HG03039 (cell line): ENCODE results near the gene ACSS2.

Experiments used
- ATAC-seq: cut with Tn5 transposase; IDR thresholded peaks from one replicate; pipeline ENCODE4 v1.9.1; 2021; ENCODE audit warnings: mild to moderate bottlenecking, moderate library complexity; ENCODE audit not compliant: unreplicated experiment

Gene ACSS2

GRCh38 chr20:34907616-34908469, 31.4 kb downstream of the ACSS2 start:
- no peak for ATAC-seq

DNA sequence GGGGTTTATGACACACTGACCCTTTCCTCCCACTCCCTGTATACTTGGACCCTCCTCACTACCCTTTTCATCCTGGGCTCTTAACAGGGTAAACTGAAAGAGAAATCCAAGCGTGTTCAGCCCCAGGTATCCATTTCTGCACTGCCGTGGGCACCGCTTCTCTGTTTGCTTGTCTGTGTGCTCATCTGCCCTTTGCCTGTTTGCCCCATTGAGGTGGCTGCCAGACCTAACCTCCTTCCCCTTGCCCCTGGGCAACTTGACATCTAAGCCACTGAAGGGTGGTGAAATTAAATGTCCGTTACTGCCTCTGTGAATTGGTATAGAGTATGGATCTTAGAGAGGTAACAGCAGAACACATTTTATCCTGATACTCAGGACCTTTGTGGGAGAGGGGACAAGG, 38.7 kb downstream of the ACSS2 start:
- no peak for ATAC-seq

DNA sequence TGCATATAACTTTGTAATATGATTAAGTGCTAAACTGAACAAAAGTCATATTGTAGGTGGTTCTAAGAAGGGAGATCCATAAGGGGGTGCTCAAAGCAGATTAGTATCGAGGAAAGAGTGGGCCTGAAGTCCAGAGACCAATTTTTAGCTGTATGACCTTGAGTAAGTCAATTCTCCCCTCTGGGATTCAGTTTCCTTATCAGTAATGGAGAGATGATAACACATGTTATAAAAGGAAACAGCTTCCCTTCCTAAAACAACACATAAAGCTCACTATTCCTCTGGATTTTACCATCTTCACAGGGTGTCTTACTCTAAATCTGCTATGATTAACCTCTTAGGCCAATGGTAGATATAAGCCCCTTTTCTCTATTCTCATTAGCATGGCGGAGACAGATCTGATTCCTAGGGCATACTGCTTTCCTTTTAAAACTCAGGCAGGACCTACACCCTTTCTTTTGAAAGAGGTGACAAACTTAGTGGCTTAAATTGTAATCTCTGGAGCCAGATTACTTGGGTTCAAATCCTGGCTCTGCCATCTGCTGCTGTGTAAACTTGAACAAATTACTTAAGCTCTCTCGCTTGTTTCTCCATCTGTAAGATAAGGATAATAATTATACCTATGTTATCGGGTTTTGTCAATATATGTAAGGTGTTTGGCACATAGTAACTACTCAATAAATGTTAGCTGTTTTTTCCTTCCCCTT, 39.5 kb downstream of the ACSS2 start:
- no peak for ATAC-seq

DNA sequence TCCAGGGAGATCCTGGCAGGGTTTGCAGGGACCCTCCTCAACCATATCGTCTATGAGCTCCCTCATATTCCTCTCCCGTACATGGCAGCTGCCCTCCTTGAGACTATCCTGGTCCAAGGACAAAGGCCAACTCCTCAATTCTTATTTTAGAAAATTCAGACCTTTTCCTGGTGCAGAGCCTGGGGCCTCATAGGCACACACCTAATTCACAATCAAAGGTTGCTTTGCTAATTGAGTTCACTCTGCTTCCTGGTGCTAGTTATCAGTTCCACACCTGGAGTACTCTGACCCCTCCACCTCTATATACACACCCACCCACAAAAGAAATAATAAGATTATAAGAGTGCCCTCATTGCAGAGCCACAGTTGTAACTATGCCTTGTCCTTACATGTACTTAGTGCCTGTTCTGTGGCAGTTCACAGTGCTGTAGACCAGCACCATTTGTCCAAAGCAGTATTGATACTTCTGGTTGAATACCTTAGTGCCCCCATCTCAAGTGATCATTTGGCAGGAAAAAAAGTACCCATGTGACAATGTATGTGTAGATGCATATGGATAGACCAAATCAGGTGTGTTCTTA, 40.5 kb downstream of the ACSS2 start:
- no peak for ATAC-seq

DNA sequence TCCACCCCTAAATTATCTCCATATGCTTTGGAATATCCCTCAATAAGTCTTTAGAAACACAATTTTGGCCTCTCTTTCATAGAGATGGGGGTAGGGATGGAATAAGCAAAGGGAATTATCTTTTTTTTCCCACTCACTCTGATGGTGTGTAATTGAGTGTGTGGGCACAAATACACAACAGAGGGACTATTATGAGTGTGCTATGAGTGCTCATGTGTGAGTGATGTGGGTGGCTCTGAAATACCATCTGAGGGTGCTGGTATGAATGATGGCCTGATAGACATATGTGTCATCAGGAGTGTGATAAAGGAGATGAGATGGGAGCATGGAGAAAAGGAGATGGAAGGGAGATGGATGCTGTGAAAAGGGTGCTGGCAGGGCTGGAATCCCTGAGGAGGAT, 43.6 kb downstream of the ACSS2 start:
- no peak for ATAC-seq

DNA sequence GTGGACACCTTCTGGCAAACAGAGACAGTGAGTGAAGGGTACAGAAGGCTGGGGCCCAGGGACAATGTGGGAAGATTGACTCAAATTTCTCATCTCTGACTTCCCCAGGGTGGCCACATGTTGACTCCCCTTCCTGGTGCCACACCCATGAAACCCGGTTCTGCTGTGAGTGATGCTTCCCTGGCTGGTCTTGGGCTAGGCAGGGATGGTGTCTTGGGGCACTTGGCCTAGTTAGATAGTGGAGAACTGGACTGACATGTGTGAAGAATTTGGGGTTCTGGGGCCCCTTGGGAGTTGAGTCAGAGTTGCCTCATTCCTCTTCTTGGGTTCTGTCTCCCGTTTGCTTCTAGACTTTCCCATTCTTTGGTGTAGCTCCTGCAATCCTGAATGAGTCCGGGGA, 45.0 kb downstream of the ACSS2 start:
- no peak for ATAC-seq

- ATAC-seq: no peak
Observed at GRCh38 chr20:34922654-34923381, 46.4 kb downstream of the ACSS2 start.

GRCh38 chr20:34923414-34923813, 47.0 kb downstream of the ACSS2 start:
- ATAC-seq: no peak

- ATAC-seq: no peak
Observed at GRCh38 chr20:34925341-34925740, 48.9 kb downstream of the ACSS2 start.

- no peak for ATAC-seq
Observed at GRCh38 chr20:34925981-34926380, 49.6 kb downstream of the ACSS2 start.

- no peak for ATAC-seq
Observed at GRCh38 chr20:34926581-34926980, 50.2 kb downstream of the ACSS2 start.

DNA sequence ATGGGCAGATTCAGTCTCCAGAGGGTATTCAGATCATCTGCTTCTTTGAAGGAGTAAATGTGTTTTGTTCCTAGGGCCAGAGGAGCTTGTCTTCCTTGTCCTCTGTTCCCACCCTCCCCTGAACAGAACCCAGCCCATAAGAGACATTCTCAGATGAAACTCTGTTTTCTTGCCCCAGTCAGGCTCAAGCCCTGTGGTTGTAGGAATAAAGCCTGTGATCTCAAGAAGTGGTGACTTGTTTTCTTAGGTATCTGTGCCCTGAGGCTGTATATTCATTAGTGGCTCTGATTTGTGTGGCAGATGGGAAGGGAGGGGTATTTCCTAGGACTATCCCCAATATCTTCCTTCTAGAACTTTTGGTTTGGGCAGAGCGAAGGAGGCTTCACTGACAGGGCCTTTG, 51.3 kb downstream of the ACSS2 start:
- ATAC-seq: no peak

GRCh38 chr20:34928411-34928810, 52.0 kb downstream of the ACSS2 start:
- no peak for ATAC-seq

- no peak for ATAC-seq
Observed at GRCh38 chr20:34931771-34932170, 55.4 kb downstream of the ACSS2 start.

DNA sequence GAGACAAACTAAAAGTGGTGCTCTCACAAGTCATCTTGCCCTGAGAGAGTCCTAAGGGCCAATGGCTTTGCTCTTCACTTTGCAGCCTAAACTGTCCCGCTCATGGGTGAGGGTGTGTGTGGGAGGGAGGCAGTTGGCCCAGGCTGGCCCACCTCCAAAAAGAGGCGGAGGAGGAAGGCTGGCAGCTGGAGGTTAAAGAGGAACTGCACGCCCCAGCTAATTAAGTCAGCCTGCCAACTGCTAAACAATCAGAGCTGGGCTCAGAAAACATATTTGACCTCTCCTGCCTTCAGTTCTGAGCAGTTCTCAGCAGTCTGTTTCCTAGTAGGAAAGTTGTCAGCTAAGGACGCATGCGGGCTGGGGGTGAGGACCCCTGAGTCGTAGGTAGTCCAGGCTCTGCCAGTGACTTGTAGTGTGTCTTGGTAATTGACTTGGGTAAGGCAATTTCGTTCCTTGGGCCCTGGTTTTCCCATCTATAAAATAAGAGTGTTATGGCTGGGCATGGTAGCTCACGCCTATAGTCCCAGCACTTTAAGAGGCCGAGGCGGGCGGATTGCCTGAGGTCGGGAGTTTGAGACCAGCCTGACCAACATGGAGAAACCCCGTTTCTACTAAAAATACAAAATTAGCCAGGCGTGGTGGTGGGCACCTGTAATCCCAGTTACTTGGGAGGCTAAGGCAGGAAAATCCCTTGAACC, 62.2 kb downstream of the ACSS2 start:
- ATAC-seq: no peak

DNA sequence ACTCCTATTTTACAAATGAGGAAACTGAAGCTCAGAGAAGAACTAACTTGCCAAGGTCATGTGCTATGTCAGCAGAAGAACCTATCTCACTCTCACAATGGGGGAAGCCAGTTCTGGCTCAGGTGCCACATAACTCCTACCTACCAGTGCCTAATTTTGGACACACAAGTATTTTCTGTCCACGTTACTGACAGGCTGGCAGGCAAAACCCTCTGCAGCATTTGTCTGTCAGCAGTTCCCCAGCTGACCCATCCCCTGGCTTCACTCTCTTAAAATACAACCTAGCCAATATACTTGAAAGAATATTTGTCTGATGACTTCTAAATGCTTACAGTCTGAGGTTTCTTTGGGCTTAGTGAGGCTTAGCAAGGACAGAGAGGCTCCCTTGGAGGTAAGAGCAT, 63.7 kb downstream of the ACSS2 start:
- ATAC-seq: no peak

DNA sequence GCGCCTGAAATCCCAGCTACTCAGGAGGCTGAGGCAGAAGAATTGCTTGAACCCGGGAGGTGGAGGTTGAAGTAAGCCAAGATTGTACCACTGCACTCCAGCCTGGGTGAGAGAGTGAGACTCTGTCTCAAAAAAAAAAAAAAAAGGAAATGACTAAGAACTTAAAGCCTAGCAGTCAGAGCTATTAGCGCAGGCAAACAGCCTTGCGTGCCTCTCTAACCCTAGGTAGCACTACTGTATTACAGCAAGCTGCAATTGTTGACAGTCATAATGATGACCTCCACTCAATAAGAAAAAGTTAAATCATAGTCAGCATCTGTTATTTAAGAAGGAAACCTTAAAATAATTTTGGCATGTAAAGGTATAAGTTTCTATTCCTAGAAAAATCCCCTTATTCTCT, 64.8 kb downstream of the ACSS2 start:
- no peak for ATAC-seq

- no peak for ATAC-seq
Observed at GRCh38 chr20:34942301-34942700, 65.9 kb downstream of the ACSS2 start.

DNA sequence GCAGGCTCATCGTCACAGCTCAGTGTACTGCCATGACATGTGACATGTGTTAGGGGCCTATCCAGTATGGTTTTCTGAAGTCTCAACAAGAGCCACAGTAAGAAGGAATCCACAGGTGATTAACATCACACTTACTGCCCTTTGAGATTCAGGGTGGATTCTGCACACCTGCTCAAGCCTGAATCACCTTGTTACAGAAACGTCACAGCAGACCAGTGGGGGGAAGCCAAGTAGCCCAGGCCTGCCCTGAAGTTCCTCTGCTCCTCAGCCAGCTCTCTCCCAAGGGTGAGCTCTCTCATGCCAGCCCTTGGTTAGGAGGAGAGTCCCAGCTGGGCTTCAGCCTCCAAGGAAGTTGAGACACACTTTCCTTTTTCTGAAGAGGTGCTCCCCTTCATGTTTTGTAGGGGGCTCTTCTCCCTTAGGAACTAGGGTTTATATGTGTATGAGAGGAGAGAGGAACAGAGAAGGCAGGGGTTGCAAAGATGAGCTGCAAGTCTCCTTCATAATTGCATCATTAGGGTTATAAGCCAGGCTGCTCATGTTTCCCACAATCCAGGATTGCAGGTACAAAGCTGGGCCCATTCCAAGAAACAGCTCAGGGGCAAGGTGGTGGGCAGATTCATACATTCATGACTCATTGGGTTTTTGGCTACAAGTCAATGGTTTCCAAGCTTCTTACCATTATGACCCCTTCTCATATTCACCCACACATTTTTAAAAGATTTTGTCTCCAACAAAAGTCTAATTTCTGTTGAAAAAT, 67.6 kb downstream of the ACSS2 start:
- ATAC-seq: no peak
